H1 (cell line): ENCODE data around the gene ABCG8. TPM values are rescaled to one million over a fixed set of nuclear protein-coding genes. Genes with fewer than 3 reads are reported as not detected.

Experiments
- CHD1 ChIP-seq: IDR thresholded peaks from 2 replicates; pipeline ENCODE4 v1.6.1; 2012; ENCODE audit warnings: low read depth, low read length, improper control_type of control experiment
- CHD7 ChIP-seq: fragments of 300-600 bp; sonication (generic); IDR thresholded peaks from 2 replicates; pipeline ENCODE4 v1.7.1; 2012; ENCODE audit warnings: low read length, moderate library complexity, mild to moderate bottlenecking, inconsistent platforms; ENCODE audit not compliant: insufficient replicate concordance
- EGR1 ChIP-seq: IDR thresholded peaks from 2 replicates; pipeline ENCODE4 v1.6.1; 2011; ENCODE audit warnings: low read depth, low read length, borderline replicate concordance
- EP300 ChIP-seq, 2 experiments: IDR thresholded peaks; 1 replicate in 1 of 2; 2 replicates in 1 of 2; pipeline ENCODE4 v1.6.1; 2011 to 2012; ENCODE audit warnings: low read depth in 2 of 2, low read length in 2 of 2, mild to moderate bottlenecking in 2 of 2, borderline replicate concordance in 1 of 2, inconsistent platforms in 1 of 2, moderate library complexity in 1 of 2
- FOSL1 ChIP-seq: IDR thresholded peaks from 2 replicates; pipeline ENCODE4 v1.6.1; 2011; ENCODE audit warnings: mild to moderate bottlenecking, low read depth, low read length, moderate library complexity; ENCODE audit not compliant: insufficient read depth
- JUND ChIP-seq: IDR thresholded peaks from 2 replicates; pipeline ENCODE4 v1.6.1; 2011; ENCODE audit warnings: mild to moderate bottlenecking, improper control_type of control experiment, low read length
- PHF8 ChIP-seq: fragments of 200-600 bp; sonication (generic); conservative IDR thresholded peaks from 2 replicates; pipeline ENCODE4 v1.7.1; 2012; ENCODE audit warnings: low read depth, mild to moderate bottlenecking, inconsistent platforms, low read length, moderate library complexity
- SAP30 ChIP-seq: fragments of 300-600 bp; sonication (generic); IDR thresholded peaks from 2 replicates; pipeline ENCODE4 v1.7.1; 2012; ENCODE audit warnings: low read length, moderate library complexity, mild to moderate bottlenecking, inconsistent platforms; ENCODE audit not compliant: insufficient read depth, insufficient replicate concordance
- SIX5 ChIP-seq: IDR thresholded peaks from 2 replicates; pipeline ENCODE4 v1.6.1; 2011; ENCODE audit warnings: mild to moderate bottlenecking, low read depth, low read length
- USF2 ChIP-seq: IDR thresholded peaks from 2 replicates; pipeline ENCODE4 v1.6.1; 2011; ENCODE audit warnings: low read length, improper control_type of control experiment
- YY1 ChIP-seq: IDR thresholded peaks from 2 replicates; pipeline ENCODE4 v1.6.1; 2011; ENCODE audit warnings: low read depth, mild to moderate bottlenecking, low read length
- polyA plus RNA-seq, 7 experiments: library from polyadenylated mRNA; depleted of rRNA in 3 of 7; stranded (reverse) in 5 of 7; unstranded in 2 of 7; fragments of >200 nt in 5 of 7; fragments of 200-250 nt in 2 of 7; gene quantifications; 1 replicate in 5 of 7; 2 replicates in 1 of 7; 4 replicates in 1 of 7; pipeline versions ENCODE4 v1.2.1 to v1.2.3, GENCODE V29; 2011 to 2013; ENCODE audit warnings: missing spikeins in 2 of 7, mixed read lengths in 2 of 7
- total RNA-seq: library from RNA; stranded (reverse); fragmentation: NEBNext Ultra II Directional; extraction: Animal tissue kit (Norgen Biotek cat#: 25700); gene quantifications from 2 replicates; pipeline ENCODE4 v1.2.1, GENCODE V29; 2021

The ABCG8 gene
- total and polyA plus RNA-seq, 2 of the 8 experiments (the other 6 are each of a cell fraction or from before 2014, with no cell fraction given) = not detected

- TF ChIP-seq CHD7 = no peak
- no peak for TF ChIP-seq SIX5
- TF ChIP-seq JUND = no peak
- no peak for TF ChIP-seq USF2
- TF ChIP-seq EGR1 = no peak
- no peak for TF ChIP-seq SAP30
- no peak for TF ChIP-seq PHF8
- TF ChIP-seq FOSL1 = no peak
- TF ChIP-seq EP300 (IDR thresholded peaks at IDR 0.05; ENCODE audit: borderline replicate concordance in 1 of 2, low read depth in 2 of 2, low read length in 2 of 2) = no peak
- TF ChIP-seq CHD1 = no peak
- no peak for TF ChIP-seq YY1
Observed at GRCh38 chr2:43812006-43812405, 26.8 kb upstream of the ABCG8 start (continued).
